GM19455 (cell line): ENCODE measurements around the gene PLPPR3.

ENCODE experiments used
- ATAC-seq: cut with Tn5 transposase; IDR thresholded peaks from one replicate; pipeline ENCODE4 v1.9.1; 2021; ENCODE audit not compliant: unreplicated experiment

Gene PLPPR3

DNA sequence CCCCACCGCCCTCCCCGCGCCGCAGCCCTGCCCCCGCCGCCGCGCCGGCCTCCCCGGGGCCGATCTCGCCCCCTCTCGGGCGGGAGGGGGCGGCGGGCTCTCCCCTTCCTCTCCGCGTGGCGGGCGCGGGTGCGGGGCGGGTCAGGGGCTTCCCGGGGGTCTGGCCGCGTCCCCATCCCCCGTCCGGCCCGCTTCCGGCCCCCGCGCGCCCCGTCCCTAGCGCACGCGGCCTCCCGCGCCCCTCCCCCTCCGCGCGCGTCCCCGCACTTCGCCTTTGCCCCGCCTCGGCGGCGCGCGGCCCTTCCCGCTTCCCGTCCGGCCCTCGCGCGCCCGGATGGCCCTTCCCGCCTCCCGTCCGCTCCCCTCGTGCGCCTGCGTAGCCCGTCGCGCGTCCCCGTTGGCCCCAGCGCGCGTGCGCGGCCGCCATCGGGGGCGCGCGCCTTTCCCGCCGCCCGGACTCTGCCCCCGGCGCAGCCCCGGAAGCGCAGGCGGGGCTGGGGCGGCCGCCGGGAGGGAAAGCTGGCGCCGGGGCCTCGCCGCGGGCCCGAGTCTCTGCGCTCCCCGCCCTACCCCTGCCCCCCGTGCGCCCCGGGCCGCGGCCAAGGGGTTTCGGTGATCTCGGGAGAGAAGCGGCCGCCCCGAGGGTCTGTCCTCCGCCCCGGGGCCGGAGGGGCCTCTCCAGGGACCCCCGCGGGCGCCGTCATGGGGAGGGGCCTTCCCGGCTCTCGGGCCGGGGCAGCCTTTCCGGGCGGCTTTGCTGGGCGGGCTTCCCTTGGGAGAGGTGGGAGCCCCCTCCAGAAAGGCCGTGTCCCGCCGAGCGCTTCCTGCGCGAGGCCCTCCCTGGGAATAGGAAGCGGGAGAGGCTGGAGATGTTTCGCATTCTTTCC, 24.0 kb downstream of the PLPPR3 start:
- peak; percentile 37 for ATAC-seq

DNA sequence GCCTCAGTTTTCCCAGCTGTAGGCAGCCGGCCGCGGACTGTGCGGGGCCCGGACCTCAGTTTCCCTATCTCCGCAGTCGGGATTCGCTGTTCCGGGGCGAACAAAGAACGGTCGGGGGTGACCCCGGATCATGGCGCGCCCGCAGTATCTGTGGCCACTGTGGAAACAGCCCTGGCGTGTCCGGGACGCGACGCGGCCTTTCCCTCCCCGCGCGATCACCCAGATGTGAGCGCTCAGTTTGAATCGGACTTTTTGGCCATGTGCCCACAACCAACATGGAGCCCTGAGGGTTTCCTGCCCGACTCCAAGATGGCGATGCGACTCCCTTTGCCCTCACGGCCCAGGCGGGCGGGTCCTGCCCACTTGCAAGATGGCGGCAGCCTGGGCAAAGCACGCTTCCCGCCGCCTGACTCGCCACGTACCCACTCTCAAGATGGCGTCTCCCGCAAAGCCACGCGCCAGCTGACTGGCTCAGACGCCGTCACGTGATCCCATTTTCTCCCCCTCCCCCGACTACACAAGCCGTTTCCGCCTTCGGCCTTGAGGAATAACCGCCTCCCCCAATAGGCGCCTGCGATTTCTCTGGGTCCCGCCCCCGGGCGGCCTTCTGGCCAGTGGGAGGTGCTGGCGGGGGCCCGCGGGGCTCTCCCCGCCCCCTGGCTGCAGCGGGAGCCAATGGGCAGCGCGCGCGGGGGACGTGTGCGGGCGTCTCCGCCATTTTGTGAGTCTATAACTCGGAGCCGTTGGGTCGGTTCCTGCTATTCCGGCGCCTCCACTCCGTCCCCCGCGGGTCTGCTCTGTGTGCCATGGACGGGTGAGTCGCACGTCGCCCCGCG, 24.8 kb downstream of the PLPPR3 start, which contains the start of gene PTBP1:
TSS of gene PTBP1 (plus strand) at position 761 of the 836 bp plus-strand sequence. CDS start at position 807, 46 bp downstream.
- ATAC-seq: peak; percentile 75

DNA sequence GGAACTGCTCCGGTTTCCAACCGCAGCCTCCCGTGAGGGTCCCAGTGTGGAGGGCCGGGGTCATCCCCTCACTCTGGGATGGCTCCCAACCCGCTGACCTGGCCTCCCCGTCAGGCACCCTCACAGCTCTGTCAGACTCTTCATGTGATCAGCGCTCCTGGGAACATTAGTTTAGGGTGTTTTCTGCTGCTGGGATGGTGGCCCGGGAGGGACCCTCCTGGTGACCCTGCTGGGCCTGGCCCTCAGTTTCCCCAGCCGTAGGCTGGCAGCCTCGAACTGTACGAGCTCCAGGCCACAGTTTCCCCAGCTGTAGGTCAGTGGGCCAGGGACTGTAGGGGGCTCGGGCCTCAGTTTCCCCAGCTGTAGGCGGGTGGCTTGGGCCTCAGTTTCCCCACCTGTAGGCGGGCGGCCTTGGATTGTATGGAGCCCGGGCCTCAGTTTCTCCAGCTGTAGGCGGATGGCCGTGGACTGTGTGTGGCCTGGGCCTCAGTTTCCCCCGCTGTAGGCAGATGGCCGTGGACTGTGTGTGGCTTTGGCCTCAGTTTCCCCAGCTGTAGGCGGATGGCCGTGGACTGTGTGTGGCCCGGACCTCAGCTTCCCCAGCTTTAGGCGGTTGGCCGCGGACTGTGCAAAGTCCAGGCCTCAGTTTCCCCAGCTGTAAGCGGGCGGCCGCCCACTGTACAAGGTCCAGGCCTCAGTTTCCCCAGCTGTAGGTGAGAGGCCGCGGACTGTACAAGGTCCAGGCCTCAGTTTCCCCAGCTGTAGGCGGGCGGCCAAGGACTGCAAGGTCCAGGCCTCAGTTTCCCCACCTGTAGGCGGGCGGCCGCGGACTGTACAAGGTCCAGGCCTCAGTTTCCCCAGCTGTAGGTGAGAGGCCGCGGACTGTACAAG, 25.8 kb downstream of the PLPPR3 start:
- no peak for ATAC-seq

DNA sequence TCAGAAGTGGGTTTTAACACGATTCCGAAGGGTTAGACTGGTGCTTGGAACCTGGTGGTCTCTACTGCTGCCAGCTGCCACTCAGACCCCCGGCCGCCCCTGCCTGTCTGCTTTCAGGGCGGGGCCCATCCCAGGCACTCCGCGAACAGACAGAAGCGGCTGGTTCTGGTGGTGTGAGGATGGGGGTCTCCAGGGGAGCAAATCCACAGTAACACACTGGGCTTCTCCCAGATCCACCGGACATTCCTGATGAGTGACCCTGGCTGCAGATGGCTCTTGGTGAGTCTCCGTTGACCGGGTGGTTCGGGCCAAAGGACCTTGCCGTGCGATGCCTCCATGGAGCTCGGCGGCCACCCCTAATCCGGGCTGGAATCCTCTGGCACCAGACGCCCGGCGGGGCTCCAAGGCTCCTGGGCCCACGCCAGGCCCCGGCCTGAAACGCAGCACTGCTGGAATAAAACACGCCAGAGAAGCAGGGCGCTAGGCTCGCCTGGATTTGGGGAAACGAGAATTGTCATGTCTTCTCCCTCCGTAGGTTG, 26.6 kb downstream of the PLPPR3 start:
- ATAC-seq: no peak

DNA sequence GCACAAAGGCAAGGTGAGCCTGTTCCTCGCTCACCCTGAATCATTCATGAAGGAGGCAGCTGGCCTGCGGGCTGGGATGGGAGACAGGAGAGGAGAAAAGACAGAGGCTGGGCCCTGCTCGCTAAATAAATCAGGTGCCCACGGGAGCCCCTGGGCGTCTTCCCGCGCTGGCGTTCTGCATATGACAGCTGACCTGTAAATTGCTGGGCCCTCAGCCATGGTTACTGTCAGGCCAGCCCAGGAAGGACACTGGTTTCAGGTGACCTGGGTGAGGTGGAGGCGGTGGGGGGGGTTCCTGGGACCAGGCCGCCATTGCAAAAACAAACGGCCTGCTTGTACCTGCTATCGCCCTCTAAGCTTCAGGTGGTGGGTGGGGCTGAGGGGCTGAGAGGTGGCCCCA, 27.9 kb downstream of the PLPPR3 start:
- no peak for ATAC-seq

DNA sequence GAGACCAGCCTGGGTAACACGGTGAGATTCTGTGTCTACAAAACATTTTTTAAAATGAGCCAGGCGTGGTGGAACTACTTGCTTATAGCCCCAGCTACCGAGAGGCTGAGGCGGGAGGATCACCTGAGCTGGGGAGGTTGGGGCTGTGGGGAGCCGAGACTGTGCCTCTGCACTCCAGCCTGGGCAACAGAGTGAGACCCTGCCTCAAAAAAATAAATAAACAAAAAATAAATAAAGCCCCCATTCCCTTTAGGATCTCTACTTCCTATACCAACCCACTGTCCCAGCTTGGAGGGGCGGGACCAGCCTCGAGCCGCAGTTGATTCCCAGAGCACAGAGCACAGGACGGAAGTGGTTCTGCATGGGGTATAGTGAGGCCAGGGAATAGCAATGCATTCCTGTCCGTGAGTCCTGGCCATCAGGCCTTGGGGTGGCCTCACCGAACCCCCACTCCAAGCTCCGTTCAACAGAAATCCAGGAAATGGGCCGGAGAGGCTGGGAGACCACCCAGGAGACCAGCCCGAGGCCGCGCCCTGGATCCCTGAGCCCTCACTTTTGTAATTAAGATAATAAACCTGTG, 29.4 kb downstream of the PLPPR3 start:
- no peak for ATAC-seq

DNA sequence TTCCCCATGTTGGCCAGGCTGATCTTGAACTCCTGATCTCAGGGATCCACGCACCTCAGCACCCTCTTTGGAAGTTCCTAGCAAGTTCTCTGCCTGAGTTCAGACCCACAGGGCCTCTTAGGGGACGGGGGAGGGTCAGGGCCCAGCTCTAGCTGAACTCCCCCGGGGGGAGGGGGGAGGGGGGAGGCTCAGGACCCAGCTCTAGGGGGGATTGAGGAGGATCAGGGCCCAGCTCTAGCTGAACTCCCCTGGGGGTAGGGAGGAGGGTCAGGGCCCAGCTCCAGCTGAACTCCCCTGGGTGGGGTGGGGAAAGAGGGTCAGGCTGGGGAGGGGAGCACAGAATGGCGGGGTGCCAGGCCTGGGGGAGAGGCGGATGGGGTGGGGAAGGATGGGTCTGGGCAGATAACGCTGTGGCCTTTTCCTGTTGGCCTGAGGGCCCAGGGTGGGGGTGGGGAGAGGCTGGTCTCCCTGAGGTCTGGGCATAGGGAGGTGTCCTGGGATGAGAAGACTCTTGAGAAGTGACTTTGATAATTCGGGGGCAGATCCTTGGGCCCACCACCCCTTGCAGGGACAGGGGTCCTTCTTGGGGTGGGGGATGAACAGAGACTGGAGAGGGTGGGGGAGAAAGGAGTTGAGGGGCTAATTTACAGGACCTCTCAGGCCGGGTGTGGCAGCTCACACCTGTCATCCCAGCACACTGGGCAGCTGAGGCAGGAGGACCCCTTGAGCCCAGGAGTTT, 30.0 kb downstream of the PLPPR3 start:
- ATAC-seq: no peak

DNA sequence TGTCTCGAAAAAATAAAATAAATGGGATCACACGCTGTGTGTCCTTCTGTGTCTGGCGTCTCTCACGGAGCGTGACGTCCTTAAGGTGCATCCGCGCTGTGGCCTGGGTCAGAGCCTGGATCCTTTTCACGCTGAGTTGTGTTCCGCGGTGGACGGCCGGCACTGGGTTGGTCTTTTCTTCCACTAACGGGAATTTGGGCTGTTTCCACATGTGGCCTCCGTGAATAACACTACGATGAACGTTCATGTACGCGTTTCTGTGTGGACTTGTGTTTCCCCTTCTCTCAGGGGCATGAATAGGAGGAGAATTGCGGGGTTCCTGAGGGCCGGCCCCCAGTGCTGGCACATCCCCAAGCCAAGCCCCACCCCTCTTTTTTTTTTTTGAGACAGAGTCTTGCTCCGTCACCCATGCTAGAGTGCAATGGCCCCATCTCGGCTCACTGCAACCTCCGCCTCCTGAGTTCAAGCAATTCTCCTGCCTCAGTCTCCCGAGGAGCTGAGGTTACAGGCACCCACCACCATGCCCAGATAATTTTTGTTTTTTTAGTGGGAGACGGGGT, 30.7 kb downstream of the PLPPR3 start:
- ATAC-seq: no peak

DNA sequence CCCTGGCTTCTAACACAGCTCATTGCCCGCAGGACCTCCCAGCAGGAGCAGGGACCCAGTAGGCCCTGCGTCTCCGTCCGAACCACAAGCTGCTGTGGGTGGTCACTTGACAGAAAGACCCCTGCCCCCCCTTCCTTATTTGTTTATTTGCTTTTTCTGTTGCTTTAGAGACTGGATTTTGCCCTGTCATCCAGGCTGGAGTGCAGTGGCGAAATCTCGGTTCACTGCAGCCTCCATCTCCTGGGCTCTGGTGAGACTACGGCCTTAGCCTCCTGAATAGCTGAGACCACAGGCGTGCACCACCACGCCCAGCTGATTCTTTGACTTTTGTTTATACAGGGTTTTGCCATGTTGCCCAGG, 32.1 kb downstream of the PLPPR3 start:
- ATAC-seq: no peak

DNA sequence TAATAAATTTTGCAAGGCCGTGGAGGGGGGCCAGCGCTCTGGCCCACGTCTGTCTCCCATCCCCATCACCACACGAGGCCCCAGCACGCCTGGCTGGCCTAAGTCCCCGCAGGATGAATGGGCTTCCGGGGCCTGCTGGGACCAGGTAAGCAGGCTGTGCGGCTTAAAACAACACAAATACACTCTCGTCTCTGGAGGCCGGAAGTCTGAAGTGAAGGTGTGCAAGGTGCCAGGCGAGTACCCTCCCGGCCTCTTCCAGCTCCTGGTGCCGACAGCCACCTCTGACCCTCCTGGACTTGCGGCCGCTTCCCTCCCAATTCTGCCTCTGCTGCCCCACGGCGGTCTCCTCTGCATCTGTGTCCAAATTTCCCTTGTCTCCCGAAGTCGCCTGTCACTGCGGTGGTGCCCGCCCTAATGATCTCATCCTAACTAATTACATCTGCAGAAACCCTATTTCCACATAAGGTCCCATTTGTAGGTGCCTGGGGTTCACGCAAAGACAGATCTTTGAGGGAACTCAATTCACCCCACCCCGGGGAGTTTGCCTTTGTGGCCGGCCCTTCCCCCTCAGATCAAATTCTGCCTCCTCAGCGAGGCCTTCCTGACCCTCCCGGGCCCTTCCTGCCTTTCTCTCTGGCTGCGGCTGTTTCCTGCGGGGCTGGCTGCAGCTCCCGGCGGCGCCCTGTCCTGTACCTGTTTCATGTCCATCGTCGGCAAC, 32.6 kb downstream of the PLPPR3 start:
- no peak for ATAC-seq

DNA sequence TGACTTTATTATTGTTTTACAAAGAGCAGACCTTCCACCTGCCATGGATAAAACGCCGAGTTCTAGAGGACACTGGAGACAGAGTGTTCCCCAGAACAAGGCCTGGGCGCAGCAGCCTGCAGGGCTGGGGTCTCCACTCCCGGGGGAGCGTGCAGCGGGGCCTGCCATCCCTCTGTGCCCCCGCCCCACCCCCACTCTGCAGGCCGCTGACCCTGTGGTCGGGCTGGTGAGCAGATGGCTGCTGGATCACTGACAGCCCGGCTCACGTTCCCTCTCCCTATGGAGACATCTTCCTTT, 33.1 kb downstream of the PLPPR3 start:
- no peak for ATAC-seq

DNA sequence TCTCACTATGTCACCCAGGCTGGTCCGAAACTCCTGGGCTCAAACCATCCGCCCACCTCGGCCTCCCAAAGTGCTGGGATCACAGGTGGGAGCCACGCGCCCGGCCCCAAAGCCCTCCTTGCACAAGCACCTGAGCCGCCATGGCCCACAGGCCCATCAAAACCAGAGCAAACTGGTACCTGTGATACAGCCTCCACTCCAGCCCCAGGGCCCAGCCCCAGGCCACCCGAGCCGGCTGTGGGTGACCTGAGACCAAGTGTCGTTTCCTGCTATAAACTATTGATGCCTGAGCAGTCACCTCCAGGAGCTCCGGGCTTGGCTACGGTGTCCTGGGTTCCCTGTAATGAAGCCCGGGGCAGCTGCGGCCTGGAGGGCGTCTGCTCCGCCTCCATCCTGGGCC, 34.2 kb downstream of the PLPPR3 start:
- ATAC-seq: no peak

DNA sequence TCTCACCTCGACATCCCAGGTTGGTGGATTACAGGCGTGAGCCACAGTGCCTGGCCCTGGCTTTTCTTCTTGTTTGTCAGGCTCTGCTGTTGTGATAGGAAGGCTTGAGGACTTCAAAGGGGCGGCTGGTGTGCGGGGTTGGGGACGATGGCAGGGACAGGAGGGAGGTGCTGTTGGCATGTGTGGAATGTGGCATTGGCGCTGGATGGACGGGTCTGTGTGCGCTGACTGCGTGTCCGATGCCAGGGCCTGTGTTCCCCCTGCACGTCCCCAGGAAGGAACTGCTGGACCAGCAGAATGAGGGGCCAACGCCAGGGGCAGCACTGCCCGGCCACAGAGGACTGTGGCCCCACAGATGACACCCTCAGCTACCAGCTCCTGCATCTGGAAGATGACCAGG, 37.2 kb downstream of the PLPPR3 start:
- no peak for ATAC-seq

DNA sequence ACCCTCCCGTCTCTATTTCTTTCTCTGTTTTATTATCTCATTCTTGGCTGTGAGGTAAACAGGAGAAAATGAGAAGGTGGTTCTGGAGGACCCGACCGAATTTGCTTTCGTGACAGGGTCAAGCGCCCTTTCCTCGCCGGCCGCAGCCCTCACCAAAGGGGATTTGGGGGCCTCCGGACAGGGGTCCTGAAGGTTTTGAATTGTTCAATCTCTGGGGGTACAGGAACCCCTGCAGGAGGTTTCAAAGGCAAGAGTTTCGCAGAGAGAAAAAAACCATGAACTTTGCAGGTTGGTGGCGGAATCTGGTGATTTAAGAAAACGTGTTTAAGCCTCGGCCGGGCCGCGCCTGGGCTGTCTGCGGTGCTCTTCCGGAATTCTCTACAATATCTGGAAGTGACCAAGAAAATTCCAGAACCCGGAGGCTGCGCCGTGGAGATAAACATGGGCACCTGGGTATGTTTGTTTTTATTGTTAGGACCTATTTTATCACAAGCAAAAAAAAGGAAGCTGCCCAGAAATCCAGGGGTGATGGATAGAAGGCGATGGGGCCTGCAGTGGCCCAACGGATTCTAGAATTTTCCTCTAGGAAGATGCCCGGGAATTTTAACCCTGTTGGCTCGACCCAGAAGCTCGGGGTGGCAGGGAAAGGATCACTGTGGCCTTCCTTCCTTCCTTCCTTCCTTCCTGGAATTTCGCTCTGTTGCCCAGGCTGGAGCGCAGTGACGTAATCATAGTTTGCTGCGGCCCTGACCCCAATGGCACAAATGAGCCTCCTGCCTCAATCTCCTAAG, 38.7 kb downstream of the PLPPR3 start:
- no peak for ATAC-seq

DNA sequence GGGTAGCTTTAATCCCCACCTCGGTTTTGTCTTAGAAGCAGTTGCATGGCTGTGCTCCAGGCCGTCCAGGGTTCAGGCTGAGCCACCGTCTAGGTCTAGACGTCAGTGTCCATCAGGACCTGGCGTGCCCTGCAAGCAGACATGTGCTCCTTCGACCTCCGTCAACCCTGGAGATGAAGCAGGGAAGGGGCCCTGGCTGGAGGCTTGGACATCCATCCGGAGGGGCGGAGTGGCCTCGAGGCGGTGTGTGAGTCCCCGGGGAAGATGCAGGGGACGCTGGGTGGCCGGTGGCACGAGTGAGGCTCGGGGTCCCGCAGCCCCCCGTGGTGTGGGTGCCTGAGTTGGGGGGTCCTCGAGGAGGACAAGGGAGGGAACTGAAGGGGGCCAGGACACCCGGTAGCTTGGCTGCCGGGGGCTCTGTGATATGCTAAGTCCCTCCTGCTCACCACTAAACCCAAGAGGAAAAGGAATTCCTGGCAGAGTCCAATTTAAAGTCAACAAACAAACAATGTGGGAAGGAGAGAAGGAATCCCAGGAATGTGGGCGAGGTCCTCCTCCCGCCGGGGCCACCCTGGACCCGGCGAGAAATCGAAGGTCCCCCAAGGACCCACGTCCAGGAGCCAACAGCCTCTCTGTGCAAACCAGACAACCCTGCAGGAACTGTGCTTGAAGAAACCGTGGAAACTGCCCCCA, 39.4 kb downstream of the PLPPR3 start:
- no peak for ATAC-seq

DNA sequence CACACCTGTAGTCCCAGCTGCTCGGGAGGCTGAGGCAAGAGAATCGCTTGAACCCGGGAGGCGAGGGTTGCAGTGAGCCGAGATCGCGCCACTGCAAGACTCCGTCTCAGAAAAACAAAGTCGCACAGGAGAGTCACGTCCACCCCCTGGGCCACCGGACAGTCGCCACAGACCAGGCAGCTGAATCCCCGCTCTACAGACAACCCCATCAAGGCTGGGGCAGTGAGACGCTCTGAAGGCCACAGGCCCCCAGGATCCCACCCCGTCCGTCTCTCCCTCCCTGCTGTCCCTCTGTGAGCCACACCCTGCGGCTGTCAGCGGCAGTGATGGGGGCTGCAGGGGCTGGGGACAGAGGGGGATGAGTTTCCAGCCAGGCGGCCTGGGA, 40.0 kb downstream of the PLPPR3 start:
- ATAC-seq: no peak

DNA sequence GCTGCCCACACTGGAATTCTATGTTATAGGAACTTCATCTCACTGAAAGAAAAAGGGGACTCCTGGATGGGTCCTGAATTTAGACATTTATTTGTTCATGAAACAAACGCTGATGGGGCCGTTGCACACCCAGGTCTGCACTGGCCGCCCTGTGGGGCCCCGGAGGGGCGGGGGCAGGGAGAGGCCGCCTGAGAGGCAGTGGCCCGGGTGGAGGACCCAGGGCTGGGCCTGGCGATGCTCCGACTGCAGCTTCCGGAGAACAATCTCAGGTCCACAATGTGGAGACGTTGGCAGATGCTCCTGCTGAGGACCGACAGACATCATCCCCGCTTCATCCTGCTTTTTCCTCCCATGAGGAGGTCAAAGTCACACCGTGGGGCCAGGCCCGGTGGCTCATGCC, 40.8 kb downstream of the PLPPR3 start:
- ATAC-seq: no peak
